GM12865 (cell line): ENCODE results near the gene ZNF287.
A peak's percentile ranks its signal among the peaks of the same experiment; 100 is the strongest.

Experiments
- DNase-seq: peaks from one replicate; pipeline ENCODE4 v3.0.0; 2010; ENCODE audit warnings: low read depth
- H3K4me3 ChIP-seq: 2 replicates; pipeline ENCODE4 v1.5.1; 2011; ENCODE audit warnings: mild to moderate bottlenecking, low read depth, low read length, control low read depth
- TF ChIP-seq, protein P1 (sequence below): IDR thresholded peaks from 2 replicates; pipeline ENCODE4 v1.5.1; 2011; ENCODE audit warnings: low read length, control low read depth, low read depth, inconsistent platforms; ENCODE audit not compliant: insufficient read depth; ENCODE audit errors: missing control alignments

The ZNF287 gene

GRCh38 chr17:16516594-16517051 lies 52.4 kb downstream of the ZNF287 start:
- TF ChIP-seq, protein P1, sequence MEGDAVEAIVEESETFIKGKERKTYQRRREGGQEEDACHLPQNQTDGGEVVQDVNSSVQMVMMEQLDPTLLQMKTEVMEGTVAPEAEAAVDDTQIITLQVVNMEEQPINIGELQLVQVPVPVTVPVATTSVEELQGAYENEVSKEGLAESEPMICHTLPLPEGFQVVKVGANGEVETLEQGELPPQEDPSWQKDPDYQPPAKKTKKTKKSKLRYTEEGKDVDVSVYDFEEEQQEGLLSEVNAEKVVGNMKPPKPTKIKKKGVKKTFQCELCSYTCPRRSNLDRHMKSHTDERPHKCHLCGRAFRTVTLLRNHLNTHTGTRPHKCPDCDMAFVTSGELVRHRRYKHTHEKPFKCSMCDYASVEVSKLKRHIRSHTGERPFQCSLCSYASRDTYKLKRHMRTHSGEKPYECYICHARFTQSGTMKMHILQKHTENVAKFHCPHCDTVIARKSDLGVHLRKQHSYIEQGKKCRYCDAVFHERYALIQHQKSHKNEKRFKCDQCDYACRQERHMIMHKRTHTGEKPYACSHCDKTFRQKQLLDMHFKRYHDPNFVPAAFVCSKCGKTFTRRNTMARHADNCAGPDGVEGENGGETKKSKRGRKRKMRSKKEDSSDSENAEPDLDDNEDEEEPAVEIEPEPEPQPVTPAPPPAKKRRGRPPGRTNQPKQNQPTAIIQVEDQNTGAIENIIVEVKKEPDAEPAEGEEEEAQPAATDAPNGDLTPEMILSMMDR = no peak
- DNase-seq = no peak
- no peak overlapping the region for H3K4me3 ChIP-seq

DNA sequence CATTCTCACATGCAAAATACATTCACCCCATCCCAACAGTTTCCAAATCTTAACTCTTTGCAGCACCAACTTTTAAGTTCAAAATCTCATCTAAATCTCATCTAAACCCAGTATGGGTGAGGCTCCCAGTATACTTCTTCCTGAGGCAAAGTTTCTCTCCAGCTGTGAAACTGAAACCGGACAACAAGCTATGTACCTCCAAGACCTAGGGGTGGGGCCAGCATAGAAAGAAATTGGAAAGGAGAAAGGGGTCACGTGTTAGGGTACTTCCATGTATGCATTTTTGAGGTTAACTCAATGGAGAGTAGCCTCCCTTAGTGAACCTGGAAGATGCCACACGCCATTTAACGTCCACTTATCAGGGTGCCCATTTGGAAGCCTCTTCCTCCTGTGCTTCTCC lies 53.1 kb downstream of the ZNF287 start:
- DNase-seq = no peak
- H3K4me3 ChIP-seq = no peak overlapping the region
- TF ChIP-seq, protein P1 = no peak

DNA sequence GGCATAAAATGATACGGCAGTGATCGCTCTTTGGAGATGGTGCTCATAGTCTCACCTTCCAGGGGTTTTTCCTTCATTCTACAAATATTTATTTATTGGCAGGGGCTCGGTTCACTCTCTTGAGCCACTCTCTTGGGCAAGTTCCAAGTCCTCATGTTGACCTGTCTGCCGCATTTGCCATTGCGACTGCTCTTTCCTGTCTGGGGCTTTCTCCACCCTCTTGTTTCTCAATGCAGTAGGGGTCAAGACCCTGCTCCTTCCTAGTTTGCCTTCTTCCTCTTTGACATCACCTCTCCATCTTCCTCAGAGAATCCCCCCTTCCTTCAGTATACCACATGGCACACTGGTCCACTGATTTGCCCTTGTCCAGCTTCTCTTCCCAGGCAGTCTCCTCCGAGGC lies 55.1 kb downstream of the ZNF287 start:
- TF ChIP-seq, protein P1 = no peak
- no peak for DNase-seq
- no peak overlapping the region for H3K4me3 ChIP-seq

DNA sequence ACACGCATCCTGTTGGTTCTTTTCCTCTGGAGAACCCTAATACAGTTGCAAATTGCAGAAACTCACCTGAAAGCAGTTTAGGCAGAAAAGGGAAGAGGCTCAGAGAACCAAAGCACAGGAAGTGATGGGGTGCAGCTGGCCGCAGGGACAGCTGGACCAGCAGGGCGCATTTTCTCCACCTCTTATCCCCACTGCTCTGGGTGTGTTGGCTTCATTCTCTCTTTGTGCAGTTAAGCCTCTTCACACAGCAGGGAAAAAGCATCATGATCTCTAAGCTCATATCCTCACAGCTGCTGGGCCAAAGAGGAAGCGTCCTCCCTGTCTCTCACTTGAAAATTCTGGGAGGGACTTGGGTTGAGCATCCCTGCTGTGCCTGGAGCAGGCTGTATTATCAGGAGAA lies 57.0 kb downstream of the ZNF287 start:
- H3K4me3 ChIP-seq = no peak overlapping the region
- peak; percentile 44 for DNase-seq
- TF ChIP-seq, protein P1 = no peak

GRCh38 chr17:16511593-16511992 lies 57.4 kb downstream of the ZNF287 start:
- H3K4me3 ChIP-seq = no peak overlapping the region
- TF ChIP-seq, protein P1 = no peak
- no peak for DNase-seq

DNA sequence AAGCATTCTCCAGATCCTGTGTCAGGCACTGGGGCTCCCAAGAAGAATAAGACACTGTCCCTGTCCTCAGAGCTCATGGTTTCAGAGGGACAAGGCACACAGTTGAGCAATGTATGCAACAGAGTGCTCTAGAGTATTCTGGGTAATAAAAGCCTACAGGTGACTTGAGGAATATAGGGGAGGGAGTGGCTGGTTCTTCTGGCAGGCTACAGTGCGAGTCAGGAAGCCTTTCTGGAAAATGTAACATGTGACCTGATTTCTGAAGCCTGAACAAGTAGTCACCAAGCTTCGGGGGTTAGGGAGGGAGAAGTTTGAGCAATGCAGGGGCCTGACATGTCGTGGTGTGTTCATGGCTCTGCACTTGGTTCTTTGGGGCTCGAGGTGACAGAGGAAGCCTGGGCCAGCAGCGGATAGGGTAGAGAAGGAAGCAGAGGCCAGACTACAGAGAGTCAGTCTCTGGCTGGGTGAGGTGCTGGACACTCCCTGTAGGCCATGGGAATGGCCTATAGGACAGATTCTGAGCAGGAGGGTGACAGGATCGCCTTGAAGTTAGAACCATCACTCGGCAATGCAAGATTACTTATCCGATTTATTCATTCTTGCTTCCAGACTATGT lies 61.0 kb downstream of the ZNF287 start:
- no peak for DNase-seq
- TF ChIP-seq, protein P1 = no peak
- no peak overlapping the region for H3K4me3 ChIP-seq

DNA sequence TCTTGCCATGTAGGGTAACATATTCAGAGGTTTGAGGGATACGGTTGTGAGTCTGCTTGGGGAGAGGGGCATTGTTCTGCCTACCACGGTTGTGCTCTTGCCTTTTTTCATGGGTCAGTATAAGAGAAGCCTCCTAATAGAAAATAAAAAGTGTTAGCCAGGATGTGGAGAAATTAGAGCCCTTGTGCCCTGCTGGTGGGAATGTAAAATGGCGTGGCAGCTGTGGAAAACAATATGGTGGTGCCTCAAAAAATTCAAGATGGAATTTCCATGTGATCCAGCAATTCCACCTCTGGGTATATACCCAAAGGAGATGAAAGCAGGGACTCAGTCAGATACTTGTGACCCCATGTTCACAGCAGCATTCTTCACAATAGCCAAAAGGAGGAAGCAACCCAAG lies 62.8 kb downstream of the ZNF287 start:
- no peak overlapping the region for H3K4me3 ChIP-seq
- TF ChIP-seq, protein P1 = no peak

More for the DNA sequence above, 62.8 kb downstream of the ZNF287 start:
- no peak for DNase-seq
